Fibroblast of mammary gland (primary cell): ENCODE data around the gene MLNR.

Experiments used
- DNase-seq: peaks from one replicate; pipeline ENCODE4 v3.0.0-alpha.2; 2010; ENCODE audit warnings: low read depth
- H3K4me3 ChIP-seq: 2 replicates; pipeline ENCODE4 v1.5.1; 2011; ENCODE audit warnings: low read depth, mild to moderate bottlenecking, low read length, moderate library complexity; ENCODE audit not compliant: control insufficient read depth
- CTCF ChIP-seq: conservative IDR thresholded peaks from 2 replicates; pipeline ENCODE4 v1.5.1; 2011; ENCODE audit warnings: low read depth, low read length, inconsistent platforms; ENCODE audit not compliant: control insufficient read depth, insufficient read depth

The MLNR gene

DNA sequence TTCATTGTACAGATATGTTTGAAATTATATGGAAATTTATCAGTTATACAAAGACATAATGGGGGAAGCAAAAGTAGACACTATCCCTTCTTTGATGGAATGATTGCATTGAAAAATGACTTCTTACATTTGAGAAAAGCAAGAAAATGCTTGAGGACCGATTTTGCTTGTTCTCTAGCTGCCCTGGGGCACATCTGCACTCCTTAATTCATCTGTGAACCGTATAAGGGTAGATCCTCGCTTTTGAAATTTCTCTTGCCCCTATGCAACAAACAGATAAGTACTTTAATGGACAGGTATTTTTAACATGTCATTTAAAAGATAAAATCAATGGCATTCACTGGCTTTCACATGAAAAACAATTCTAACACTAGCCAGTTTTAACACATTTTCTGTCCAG lies 13.5 kb upstream of the MLNR start:
- DNase-seq, result no peak
- TF ChIP-seq CTCF, result no peak
- no peak overlapping the region for H3K4me3 ChIP-seq

DNA sequence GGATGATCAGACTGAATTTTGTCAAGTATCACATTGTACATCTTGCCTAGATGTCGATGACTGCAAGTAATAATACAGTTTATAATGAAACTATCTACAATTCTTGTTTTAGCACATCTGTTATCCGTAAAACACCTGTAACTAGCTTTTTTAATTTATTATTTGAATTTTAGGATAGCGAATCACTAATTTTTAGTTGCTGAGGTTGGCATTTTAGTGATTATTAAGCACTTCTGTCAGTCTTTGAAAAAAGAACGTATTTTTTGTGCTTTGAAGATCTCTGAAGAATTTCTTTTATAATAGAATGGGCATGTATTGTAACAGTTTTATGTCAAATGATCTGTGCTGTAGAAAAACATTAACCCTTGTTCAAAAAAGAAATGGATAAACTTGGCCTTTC lies 11.5 kb upstream of the MLNR start:
- no peak overlapping the region for H3K4me3 ChIP-seq
- no peak for TF ChIP-seq CTCF
- DNase-seq, result no peak

DNA sequence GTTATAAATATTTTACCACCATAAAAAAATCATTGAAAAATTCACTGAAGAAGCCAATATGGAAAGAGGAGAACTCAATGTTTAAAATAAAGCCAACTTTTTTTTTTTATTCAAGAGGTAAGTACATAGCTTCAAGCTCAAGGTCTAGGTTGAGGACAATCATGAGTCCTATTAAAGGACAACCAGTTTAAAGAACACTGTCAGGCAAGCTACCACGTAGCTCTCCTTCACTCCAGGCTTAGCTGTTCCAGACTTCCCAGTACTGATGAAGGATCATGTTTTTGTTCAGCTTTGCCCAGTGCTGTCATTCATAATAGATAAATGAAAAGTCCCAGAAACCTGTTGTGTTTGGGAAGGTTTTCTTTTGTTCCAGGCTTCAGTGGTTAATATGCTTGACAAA lies 10.0 kb upstream of the MLNR start:
- DNase-seq, result no peak
- H3K4me3 ChIP-seq, result no peak overlapping the region
- no peak for TF ChIP-seq CTCF

DNA sequence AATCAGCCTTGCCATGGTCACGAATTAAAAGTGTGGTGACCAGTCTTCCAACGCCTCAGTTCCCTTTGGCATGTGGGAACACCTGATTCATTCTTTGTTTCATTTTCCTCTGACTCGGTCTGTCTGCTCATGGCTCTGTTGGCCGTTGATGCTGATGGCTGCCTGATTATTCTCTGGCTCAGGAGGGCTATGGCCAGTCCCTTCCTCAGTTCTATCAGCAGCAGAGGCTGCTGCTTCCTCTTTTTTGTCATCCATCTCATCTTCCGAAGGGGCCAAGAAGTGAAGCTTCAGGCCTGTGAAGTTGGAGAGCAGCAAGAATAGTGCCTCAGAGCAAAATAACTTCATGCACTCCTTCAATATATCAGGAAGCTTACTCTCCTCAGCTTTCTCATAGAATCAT lies 9.5 kb upstream of the MLNR start:
- H3K4me3 ChIP-seq, result no peak overlapping the region
- DNase-seq, result no peak
- no peak for TF ChIP-seq CTCF

GRCh38 chr13:49213539-49213938 lies 6.6 kb upstream of the MLNR start:
- no peak for DNase-seq
- H3K4me3 ChIP-seq, result no peak overlapping the region
- no peak for TF ChIP-seq CTCF

- no peak for TF ChIP-seq CTCF
- DNase-seq, result no peak
- H3K4me3 ChIP-seq, result no peak overlapping the region
These were observed 5.9 kb upstream of the MLNR start for GRCh38 chr13:49213997-49214916.
